Panc1 (cell line): Measurements from ENCODE around the gene FKTN.

Experiments used
- CTCF ChIP-seq: fragments of 450-650 bp; IDR thresholded peaks from 2 replicates; pipeline ENCODE4 v1.5.1; 2017; ENCODE audit warnings: mild to moderate bottlenecking
- POLR2AphosphoS5 ChIP-seq: IDR thresholded peaks from 2 replicates; pipeline ENCODE4 v1.6.1; 2012; ENCODE audit warnings: mild to moderate bottlenecking, low read depth, low read length, moderate library complexity
- SIN3A ChIP-seq: IDR thresholded peaks from 2 replicates; pipeline ENCODE4 v1.6.1; 2012; ENCODE audit warnings: low read depth, mild to moderate bottlenecking, low read length, moderate library complexity, borderline replicate concordance; ENCODE audit not compliant: insufficient read depth
- TCF7L2 ChIP-seq: IDR thresholded peaks from 2 replicates; pipeline ENCODE4 v1.6.1; 2011; ENCODE audit warnings: mild to moderate bottlenecking, low read depth, low read length, inconsistent platforms
- TF ChIP-seq, protein P1 (sequence below), 2 experiments: IDR thresholded peaks; 2 replicates each; pipeline ENCODE4 v1.6.1; 2011 to 2012; ENCODE audit warnings: low read depth in 2 of 2, control low read depth in 1 of 2, low read length in 1 of 2, mild to moderate bottlenecking in 1 of 2, moderate library complexity in 1 of 2; ENCODE audit not compliant: insufficient read depth in 1 of 2

GRCh38 chr9:105511446-105511845, 46.5 kb upstream of the FKTN start:
- TF ChIP-seq CTCF (no peak), POLR2AphosphoS5 (no peak), TCF7L2 (no peak), SIN3A (no peak)
- TF ChIP-seq, protein P1, sequence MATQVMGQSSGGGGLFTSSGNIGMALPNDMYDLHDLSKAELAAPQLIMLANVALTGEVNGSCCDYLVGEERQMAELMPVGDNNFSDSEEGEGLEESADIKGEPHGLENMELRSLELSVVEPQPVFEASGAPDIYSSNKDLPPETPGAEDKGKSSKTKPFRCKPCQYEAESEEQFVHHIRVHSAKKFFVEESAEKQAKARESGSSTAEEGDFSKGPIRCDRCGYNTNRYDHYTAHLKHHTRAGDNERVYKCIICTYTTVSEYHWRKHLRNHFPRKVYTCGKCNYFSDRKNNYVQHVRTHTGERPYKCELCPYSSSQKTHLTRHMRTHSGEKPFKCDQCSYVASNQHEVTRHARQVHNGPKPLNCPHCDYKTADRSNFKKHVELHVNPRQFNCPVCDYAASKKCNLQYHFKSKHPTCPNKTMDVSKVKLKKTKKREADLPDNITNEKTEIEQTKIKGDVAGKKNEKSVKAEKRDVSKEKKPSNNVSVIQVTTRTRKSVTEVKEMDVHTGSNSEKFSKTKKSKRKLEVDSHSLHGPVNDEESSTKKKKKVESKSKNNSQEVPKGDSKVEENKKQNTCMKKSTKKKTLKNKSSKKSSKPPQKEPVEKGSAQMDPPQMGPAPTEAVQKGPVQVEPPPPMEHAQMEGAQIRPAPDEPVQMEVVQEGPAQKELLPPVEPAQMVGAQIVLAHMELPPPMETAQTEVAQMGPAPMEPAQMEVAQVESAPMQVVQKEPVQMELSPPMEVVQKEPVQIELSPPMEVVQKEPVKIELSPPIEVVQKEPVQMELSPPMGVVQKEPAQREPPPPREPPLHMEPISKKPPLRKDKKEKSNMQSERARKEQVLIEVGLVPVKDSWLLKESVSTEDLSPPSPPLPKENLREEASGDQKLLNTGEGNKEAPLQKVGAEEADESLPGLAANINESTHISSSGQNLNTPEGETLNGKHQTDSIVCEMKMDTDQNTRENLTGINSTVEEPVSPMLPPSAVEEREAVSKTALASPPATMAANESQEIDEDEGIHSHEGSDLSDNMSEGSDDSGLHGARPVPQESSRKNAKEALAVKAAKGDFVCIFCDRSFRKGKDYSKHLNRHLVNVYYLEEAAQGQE (IDR thresholded peaks at IDR 0.05; ENCODE audit: insufficient read depth in 1 of 2, low read depth in 2 of 2, low read length in 1 of 2) = no peak
